KOPT-K1 (cell line): ENCODE measurements around the gene PRR5L.
"Not testable (repeated sequence)": the region's sequence is repeated elsewhere in the genome, so short reads cannot be mapped to it uniquely, and the experiment has no call there.

Experiments
- H3K27ac ChIP-seq: fragments of 200-600 bp; sonication (generic); 2 replicates; pipeline ENCODE4 v1.5.1; 2016; ENCODE audit warnings: antibody characterized with exemption, mild to moderate bottlenecking, low read depth, low read length; ENCODE audit not compliant: poor library complexity, severe bottlenecking
- H3K36me3 ChIP-seq: fragments of 200-600 bp; sonication (generic); 2 replicates; pipeline ENCODE4 v1.5.1; 2017; ENCODE audit warnings: antibody characterized with exemption, mild to moderate bottlenecking, low read length, moderate library complexity; ENCODE audit not compliant: insufficient read depth
- H3K9me3 ChIP-seq: fragments of 200-600 bp; sonication (generic); 2 replicates; pipeline ENCODE4 v1.5.1; 2017; ENCODE audit warnings: antibody characterized with exemption, low read length, mild to moderate bottlenecking; ENCODE audit not compliant: insufficient read depth, poor library complexity, severe bottlenecking

Gene PRR5L

DNA sequence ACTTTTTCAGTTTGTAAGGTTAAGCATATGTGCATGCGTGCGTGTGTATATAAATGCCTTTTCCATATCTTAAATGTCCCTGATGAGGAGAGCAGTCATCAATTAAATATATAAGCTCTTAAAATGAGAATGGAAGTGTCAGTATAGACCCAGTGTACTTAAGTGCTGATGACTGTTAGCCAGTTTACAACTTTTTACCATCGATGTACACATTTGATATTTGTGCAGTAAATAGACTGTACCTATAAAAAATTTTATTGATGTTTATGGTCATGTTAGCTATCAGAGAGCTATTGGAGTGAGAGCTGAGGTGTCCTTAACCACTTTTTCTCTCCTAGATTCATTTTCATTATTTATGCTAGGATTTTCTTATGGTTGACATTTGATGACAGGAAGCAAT lies 168.6 kb downstream of the PRR5L start:
- Histone ChIP-seq H3K27ac (no peak overlapping the region), H3K9me3 (no peaks in the 10 kb centered on the region), H3K36me3 (no peaks in the 10 kb centered on the region)

GRCh38 chr11:36465449-36466163 lies 169.5 kb downstream of the PRR5L start:
- Histone ChIP-seq H3K9me3 (no peaks in the 10 kb centered on the region), H3K27ac (no peak overlapping the region), H3K36me3 (no peaks in the 10 kb centered on the region)

- Histone ChIP-seq H3K27ac (no peak overlapping the region), H3K9me3 (no peaks in the 10 kb centered on the region), H3K36me3 (no peaks in the 10 kb centered on the region)
Observed at GRCh38 chr11:36467012-36467411, 170.9 kb downstream of the PRR5L start.

DNA sequence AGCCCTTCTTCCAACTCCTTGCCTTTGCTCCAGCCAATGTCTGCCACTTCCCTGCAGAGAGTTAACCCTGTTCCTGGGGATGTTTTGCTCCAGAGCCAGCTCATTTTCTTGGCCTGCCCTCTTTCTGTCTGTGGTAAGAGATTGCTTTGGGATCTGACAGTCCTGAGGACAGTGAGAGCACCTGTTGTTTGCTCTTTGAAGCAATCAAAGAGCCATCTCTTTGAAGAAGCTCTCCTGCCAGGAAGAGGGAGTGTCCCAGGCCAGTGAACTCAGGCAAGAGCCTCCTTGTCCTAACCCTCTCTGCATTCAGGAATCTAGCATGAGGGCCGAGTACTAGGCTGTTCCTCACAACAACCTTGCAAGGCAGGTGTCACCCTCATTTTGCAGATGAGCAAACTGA lies 171.8 kb downstream of the PRR5L start:
- Histone ChIP-seq H3K36me3 (no peaks in the 10 kb centered on the region), H3K27ac (no peak overlapping the region), H3K9me3 (no peaks in the 10 kb centered on the region)

- no peaks in the 10 kb centered on the region for H3K36me3 ChIP-seq
- no peaks in the 10 kb centered on the region for H3K9me3 ChIP-seq
- H3K27ac ChIP-seq, result no peak overlapping the region
Observed at GRCh38 chr11:36469063-36469462, 173.0 kb downstream of the PRR5L start.

- Histone ChIP-seq H3K27ac (no peak overlapping the region), H3K9me3 (no peaks in the 10 kb centered on the region), H3K36me3 (no peaks in the 10 kb centered on the region)
Observed at GRCh38 chr11:36469881-36470802, 174.1 kb downstream of the PRR5L start.

GRCh38 chr11:36471577-36471976 lies 175.5 kb downstream of the PRR5L start:
- Histone ChIP-seq H3K9me3 (no peaks in the 10 kb centered on the region), H3K36me3 (no peaks in the 10 kb centered on the region), H3K27ac (no peak overlapping the region)

DNA sequence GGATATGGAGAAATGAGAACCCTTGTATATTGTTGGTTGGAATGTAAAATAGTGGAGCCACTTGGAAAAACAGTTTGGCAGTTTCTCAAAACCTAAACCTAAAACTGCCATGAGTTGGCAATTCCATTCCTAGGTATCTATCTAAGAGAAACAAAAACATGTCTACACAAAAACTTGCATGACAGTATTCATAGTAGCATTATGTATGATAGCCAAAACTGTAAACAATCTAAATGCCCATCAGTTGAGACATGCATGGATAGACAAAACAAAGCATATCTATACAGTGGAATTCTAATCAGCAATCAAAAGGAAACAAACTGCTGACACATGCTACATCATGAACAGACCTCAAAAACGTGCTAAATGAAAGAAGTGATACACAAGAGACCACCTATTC lies 179.1 kb downstream of the PRR5L start:
- Histone ChIP-seq H3K9me3 (no peaks in the 10 kb centered on the region), H3K27ac (no peak overlapping the region)

GRCh38 chr11:36478700-36479329 lies 182.7 kb downstream of the PRR5L start:
- Histone ChIP-seq H3K36me3 (peaks cover 8% of the 10 kb centered on the region), H3K27ac (no peak overlapping the region), H3K9me3 (no peaks in the 10 kb centered on the region)

More for the DNA sequence above, 179.1 kb downstream of the PRR5L start:
- no peaks in the 10 kb centered on the region for H3K36me3 ChIP-seq

- Histone ChIP-seq H3K9me3 (no peaks in the 10 kb centered on the region), H3K27ac (no peak overlapping the region), H3K36me3 (peaks cover 28% of the 10 kb centered on the region)
Observed at GRCh38 chr11:36480833-36481232, 184.7 kb downstream of the PRR5L start.

- not testable (repeated sequence) for H3K27ac ChIP-seq, H3K9me3 ChIP-seq
- peaks cover 49% of the 10 kb centered on the region for H3K36me3 ChIP-seq
Observed at GRCh38 chr11:36483042-36483441, 187.0 kb downstream of the PRR5L start.

GRCh38 chr11:36485298-36486002 lies 189.4 kb downstream of the PRR5L start:
- H3K36me3 ChIP-seq, result peaks cover 72% of the 10 kb centered on the region
- no peaks in the 10 kb centered on the region for H3K9me3 ChIP-seq
- no peak overlapping the region for H3K27ac ChIP-seq

- Histone ChIP-seq H3K9me3 (no peaks in the 10 kb centered on the region), H3K27ac (no peak overlapping the region), H3K36me3 (peaks cover 91% of the 10 kb centered on the region)
Observed at GRCh38 chr11:36487619-36488018, 191.5 kb downstream of the PRR5L start.

DNA sequence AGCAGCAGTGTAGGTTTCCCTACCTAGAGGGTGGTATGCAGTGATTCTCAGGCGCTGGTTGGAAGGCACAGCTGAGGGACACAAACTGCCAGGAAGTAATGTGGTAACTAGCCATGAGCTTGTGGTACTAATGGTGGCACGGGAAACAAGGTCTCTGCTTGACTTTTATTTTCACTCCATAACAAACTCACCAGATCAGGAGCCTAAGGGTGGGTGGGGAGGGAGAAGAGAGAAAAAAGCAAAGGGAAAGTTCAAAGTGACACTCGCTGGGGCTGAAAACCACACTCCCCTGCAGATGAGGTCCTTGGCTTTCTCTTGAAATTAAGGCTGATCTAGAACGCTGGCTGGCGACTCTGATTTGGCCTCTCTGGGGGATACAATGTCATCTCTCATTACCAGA lies 192.0 kb downstream of the PRR5L start:
- Histone ChIP-seq H3K27ac (no peak overlapping the region), H3K36me3 (peaks cover 95% of the 10 kb centered on the region), H3K9me3 (no peaks in the 10 kb centered on the region)
